Keratinocyte (primary cell): ENCODE data around the gene LEFTY2. TPM values are rescaled to one million over a fixed set of nuclear protein-coding genes. Genes with fewer than 3 reads are reported as not detected.

Experiments used
- DNase-seq: peaks from one replicate; pipeline ENCODE4 v3.0.0-alpha.2; 2011; ENCODE audit warnings: low read depth, missing footprints, low spot score
- FAIRE-seq: peaks from 2 replicates; lab custom pipeline; 2011; peaks lifted over from hg19 to GRCh38; lab: Jason Lieb, UNC
- H2AFZ ChIP-seq: 2 replicates; pipeline ENCODE4 v1.6.0; 2012; ENCODE audit warnings: low read length, control low read depth, inconsistent platforms; ENCODE audit not compliant: control insufficient read depth
- H3K27ac ChIP-seq: 2 replicates; pipeline ENCODE4 v1.5.1; 2011; ENCODE audit warnings: low read length; ENCODE audit not compliant: control insufficient read depth, insufficient read depth
- H3K27me3 ChIP-seq: 3 replicates; pipeline ENCODE4 v1.6.0; 2011; ENCODE audit warnings: low read length; ENCODE audit not compliant: control insufficient read depth, insufficient read depth; ENCODE audit errors: extremely low read depth
- H3K36me3 ChIP-seq, 2 experiments: 2 replicates in 1 of 2; 3 replicates in 1 of 2; pipeline ENCODE4 v1.5.1; 2011; ENCODE audit warnings: low read length in 2 of 2, mild to moderate bottlenecking in 1 of 2; ENCODE audit not compliant: control insufficient read depth in 2 of 2, insufficient read depth in 2 of 2; ENCODE audit errors: extremely low read depth in 1 of 2
- H3K4me1 ChIP-seq: 3 replicates; pipeline ENCODE4 v1.5.1; 2011; ENCODE audit warnings: low read length; ENCODE audit not compliant: control insufficient read depth, insufficient read depth; ENCODE audit errors: extremely low read depth
- H3K4me2 ChIP-seq: 3 replicates; pipeline ENCODE4 v1.6.0; 2011; ENCODE audit warnings: low read depth, low read length; ENCODE audit not compliant: control insufficient read depth, insufficient read depth; ENCODE audit errors: extremely low read depth
- H3K4me3 ChIP-seq, 3 experiments: fragments of 200-600 bp in 1 of 3; sonication (generic) in 1 of 3; 2 replicates in 2 of 3; 3 replicates in 1 of 3; pipeline ENCODE4 v1.5.1; 2011 to 2016; ENCODE audit warnings: low read length in 3 of 3, mild to moderate bottlenecking in 3 of 3, control low read depth in 2 of 3, inconsistent platforms in 1 of 3, low read depth in 1 of 3, mixed read lengths in 1 of 3, mixed run types in 1 of 3, moderate library complexity in 1 of 3; ENCODE audit not compliant: control insufficient read depth in 2 of 3, insufficient read depth in 2 of 3; ENCODE audit errors: extremely low read depth in 1 of 3
- H3K79me2 ChIP-seq: 2 replicates; pipeline ENCODE4 v1.6.0; 2012; ENCODE audit warnings: low read length; ENCODE audit not compliant: control insufficient read depth, insufficient read depth
- H3K9ac ChIP-seq: 3 replicates; pipeline ENCODE4 v1.6.0; 2011; ENCODE audit warnings: low read length; ENCODE audit not compliant: control insufficient read depth, insufficient read depth; ENCODE audit errors: extremely low read depth
- H3K9me1 ChIP-seq: 3 replicates; pipeline ENCODE4 v1.6.0; 2011; ENCODE audit warnings: low read length; ENCODE audit not compliant: control insufficient read depth, insufficient read depth; ENCODE audit errors: extremely low read depth
- H3K9me3 ChIP-seq: 2 replicates; pipeline ENCODE4 v1.5.1; 2012; ENCODE audit warnings: low read depth, low read length; ENCODE audit not compliant: control insufficient read depth
- H4K20me1 ChIP-seq: 3 replicates; pipeline ENCODE4 v1.6.0; 2011; ENCODE audit warnings: low read length; ENCODE audit not compliant: control insufficient read depth, insufficient read depth; ENCODE audit errors: extremely low read depth
- EZH2 ChIP-seq: IDR thresholded peaks from one replicate; pipeline ENCODE4 v1.6.1; 2012; ENCODE audit warnings: inconsistent platforms, mild to moderate bottlenecking, low read length, moderate library complexity
- dilution Hi-C: fragments of 300-500 bp; cut with MboI; formaldehyde crosslinking; loops from one replicate; pipeline ENCODE4 v1.7.0; 2020; ENCODE audit warnings: low sequenced_read_pairs; ENCODE audit not compliant: extremely low pct_ligation_motif_present
- polyA plus RNA-seq, 5 experiments: library from polyadenylated mRNA; depleted of rRNA in 3 of 5; stranded (reverse) in 3 of 5; stranded (forward) in 1 of 5; unstranded in 1 of 5; fragments of >200 nt; gene quantifications; 1 replicate in 1 of 5; 2 replicates in 3 of 5; 3 replicates in 1 of 5; pipeline versions ENCODE4 v1.2.1 to v1.2.3, GENCODE V29; 2011 to 2012; ENCODE audit warnings: missing spikeins in 2 of 5, low read depth in 1 of 5, low replicate concordance in 1 of 5
- TF ChIP-seq, protein P1 (sequence below), 3 experiments: IDR thresholded peaks in 1 of 3; conservative IDR thresholded peaks in 1 of 3; optimal IDR thresholded peaks in 1 of 3; 2 replicates in 2 of 3; 3 replicates in 1 of 3; pipeline versions ENCODE3 to v1.5.1; 2011; ENCODE audit warnings: low read length in 3 of 3, mild to moderate bottlenecking in 3 of 3, moderate library complexity in 2 of 3, control low read depth in 1 of 3, inconsistent platforms in 1 of 3; ENCODE audit not compliant: insufficient read depth in 2 of 3; ENCODE audit errors: extremely low read depth in 1 of 3

The LEFTY2 gene
- polyA plus RNA-seq, 1 donor (not counting 4 experiments of a cell fraction or from before 2014, with no cell fraction given): not detected

DNA sequence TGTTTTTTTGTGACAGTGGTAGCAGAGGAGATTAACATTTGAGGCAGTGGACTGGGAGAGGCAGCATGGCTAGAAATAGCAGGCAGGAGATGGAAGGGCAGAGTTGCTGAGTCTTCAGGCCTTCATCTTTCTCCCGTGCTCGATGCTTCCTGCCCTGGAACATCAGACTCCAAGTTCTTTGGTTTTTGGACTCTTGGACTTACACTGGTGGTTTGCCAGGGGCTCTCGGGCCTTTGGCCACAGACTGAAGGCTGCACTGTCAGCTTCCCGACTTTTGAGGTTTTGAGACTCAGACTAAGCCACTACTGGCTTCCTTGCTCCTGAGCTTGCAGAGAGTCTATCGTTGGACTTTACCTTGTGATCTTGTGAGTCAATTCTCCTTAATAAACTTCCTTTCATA, 24.2 kb upstream of the LEFTY2 start:
- no peaks in the 10 kb centered on the region for H4K20me1 ChIP-seq
- no peak for FAIRE-seq
- no peak overlapping the region for H3K27ac ChIP-seq
- no peak overlapping the region for H3K9ac ChIP-seq
- no peaks in the 10 kb centered on the region for H3K9me1 ChIP-seq
- TF ChIP-seq EZH2: no peak
- TF ChIP-seq, protein P1, sequence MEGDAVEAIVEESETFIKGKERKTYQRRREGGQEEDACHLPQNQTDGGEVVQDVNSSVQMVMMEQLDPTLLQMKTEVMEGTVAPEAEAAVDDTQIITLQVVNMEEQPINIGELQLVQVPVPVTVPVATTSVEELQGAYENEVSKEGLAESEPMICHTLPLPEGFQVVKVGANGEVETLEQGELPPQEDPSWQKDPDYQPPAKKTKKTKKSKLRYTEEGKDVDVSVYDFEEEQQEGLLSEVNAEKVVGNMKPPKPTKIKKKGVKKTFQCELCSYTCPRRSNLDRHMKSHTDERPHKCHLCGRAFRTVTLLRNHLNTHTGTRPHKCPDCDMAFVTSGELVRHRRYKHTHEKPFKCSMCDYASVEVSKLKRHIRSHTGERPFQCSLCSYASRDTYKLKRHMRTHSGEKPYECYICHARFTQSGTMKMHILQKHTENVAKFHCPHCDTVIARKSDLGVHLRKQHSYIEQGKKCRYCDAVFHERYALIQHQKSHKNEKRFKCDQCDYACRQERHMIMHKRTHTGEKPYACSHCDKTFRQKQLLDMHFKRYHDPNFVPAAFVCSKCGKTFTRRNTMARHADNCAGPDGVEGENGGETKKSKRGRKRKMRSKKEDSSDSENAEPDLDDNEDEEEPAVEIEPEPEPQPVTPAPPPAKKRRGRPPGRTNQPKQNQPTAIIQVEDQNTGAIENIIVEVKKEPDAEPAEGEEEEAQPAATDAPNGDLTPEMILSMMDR (optimal IDR thresholded peaks at IDR 0.05 in 1 of 3, IDR thresholded peaks at IDR 0.05 in 1 of 3, conservative IDR thresholded peaks at IDR 0.05 in 1 of 3; ENCODE audit: extremely low read depth in 1 of 3, insufficient read depth in 2 of 3, low read length in 3 of 3): no peak
- H3K9me3 ChIP-seq: no peaks in the 10 kb centered on the region
- no peak overlapping the region for H3K4me3 ChIP-seq
- H3K27me3 ChIP-seq: peaks cover 5% of the 10 kb centered on the region
- dilution Hi-C loops: no loop called here
- H3K36me3 ChIP-seq: no peaks in the 10 kb centered on the region
- no peaks in the 10 kb centered on the region for H3K79me2 ChIP-seq
- no peak overlapping the region for H3K4me2 ChIP-seq
- H2AFZ ChIP-seq: no peak overlapping the region
- DNase-seq: no peak
- H3K4me1 ChIP-seq: no peaks in the 10 kb centered on the region

DNA sequence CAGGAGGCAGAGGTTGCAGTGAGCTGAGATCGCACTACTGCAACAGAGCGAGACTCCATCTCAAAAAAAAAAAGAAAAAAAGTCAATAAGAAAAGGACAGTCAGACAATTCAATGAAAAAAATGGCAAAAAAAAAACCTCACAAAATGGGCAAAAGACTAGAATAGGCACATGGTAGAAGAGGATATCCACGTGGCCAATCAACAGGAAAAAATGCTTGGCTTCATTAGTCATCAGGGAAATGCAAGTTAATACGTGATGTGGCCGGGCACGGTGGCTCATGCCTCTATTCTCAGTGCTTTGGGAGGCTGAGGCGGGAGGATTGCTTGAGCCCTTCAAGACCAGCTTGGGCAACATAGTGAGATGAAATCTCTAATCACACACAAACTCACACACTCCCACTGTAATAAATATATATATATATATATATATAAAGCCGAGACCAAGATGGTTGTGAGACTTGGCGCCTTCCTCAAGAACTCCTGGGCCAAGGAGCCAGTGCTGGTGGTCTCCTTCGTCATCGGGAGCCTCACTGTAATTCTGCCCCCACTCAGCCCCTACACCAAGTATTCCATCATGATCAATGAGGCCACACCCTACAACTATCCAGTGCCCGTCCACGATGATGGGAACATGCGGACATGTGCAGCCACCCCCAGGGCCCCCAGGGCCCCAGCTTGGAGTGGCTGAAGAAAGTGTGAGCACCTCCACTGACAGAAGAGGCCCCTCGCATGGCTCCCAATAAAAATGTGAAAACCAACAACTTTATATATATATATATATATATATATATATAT, 22.9 kb upstream of the LEFTY2 start:
- peak; percentile 90 for FAIRE-seq

More for the DNA sequence above, 22.9 kb upstream of the LEFTY2 start:
- Histone ChIP-seq H3K36me3 (no peaks in the 10 kb centered on the region), H2AFZ (no peak overlapping the region), H3K9me1 (no peaks in the 10 kb centered on the region), H4K20me1 (no peaks in the 10 kb centered on the region), H3K9ac (no peak overlapping the region), H3K9me3 (no peaks in the 10 kb centered on the region), H3K4me2 (no peak overlapping the region), H3K4me3 (no peak overlapping the region), H3K4me1 (no peaks in the 10 kb centered on the region), H3K27ac (no peak overlapping the region), H3K27me3 (peaks cover 5% of the 10 kb centered on the region), H3K79me2 (no peaks in the 10 kb centered on the region)
- TF ChIP-seq, protein P1 (optimal IDR thresholded peaks at IDR 0.05 in 1 of 3, IDR thresholded peaks at IDR 0.05 in 1 of 3, conservative IDR thresholded peaks at IDR 0.05 in 1 of 3; ENCODE audit: extremely low read depth in 1 of 3, insufficient read depth in 2 of 3, low read length in 3 of 3): no peak
- no peak for TF ChIP-seq EZH2
- dilution Hi-C loops: no loop called here
- DNase-seq: peak; percentile 44
